ENCODE results near the gene ARL6IP5. TPM values are rescaled to one million over a fixed set of nuclear protein-coding genes. Genes with fewer than 3 reads are reported as not detected.

The ARL6IP5 gene
- total and polyA plus RNA-seq, 4 donors: 129 to 205 (median 178) TPM

GRCh38 chr3:69105320-69105719 lies 20.6 kb downstream of the ARL6IP5 start:
- H3K9me3 ChIP-seq (ENCODE audit: control insufficient read depth, low read length): no peaks in the 10 kb centered on the region
- peaks cover 0 to 8% of the 10 kb centered on the region in 2 donors for H3K4me1 ChIP-seq (ENCODE audit: control insufficient read depth in 1 of 2, insufficient read depth in 2 of 2, low read length in 2 of 2)
- ATAC-seq (ENCODE audit: low FRiP score) (no peak), DNase-seq (no peak)
- H3K36me3 ChIP-seq (ENCODE audit: control insufficient read depth in 1 of 2, insufficient read depth in 2 of 2, low read length in 1 of 2): peaks cover 7 to 8% of the 10 kb centered on the region in 2 donors
- no peak overlapping the region for H3K4me3 ChIP-seq (ENCODE audit: low read length in 2 of 2)
- H3K27me3 ChIP-seq (ENCODE audit: control insufficient read depth in 1 of 2, insufficient read depth in 2 of 2, low read length in 1 of 2): no peaks in the 10 kb centered on the region
- no peak overlapping the region for H3K27ac ChIP-seq (ENCODE audit: low read depth in 1 of 2, low read length in 2 of 2)
- intact Hi-C loops (cut with DNase I): no loop called here
- 5 to 9% methylated on average over 3 of the region's 3 CpGs for WGBS, 2 donors

- no peak for ATAC-seq (ENCODE audit: low FRiP score)
Measured at GRCh38 chr3:69107841-69108240, 23.1 kb downstream of the ARL6IP5 start.

GRCh38 chr3:69108811-69109210 lies 24.1 kb downstream of the ARL6IP5 start:
- ATAC-seq (ENCODE audit: low FRiP score) (no peak), DNase-seq (no peak)
- H3K4me1 ChIP-seq (ENCODE audit: control insufficient read depth in 1 of 2, insufficient read depth in 2 of 2, low read length in 2 of 2): peaks cover 0 to 5% of the 10 kb centered on the region in 2 donors
- intact Hi-C loops (cut with DNase I): no loop called here
- no peak overlapping the region for H3K4me3 ChIP-seq (ENCODE audit: low read length in 2 of 2)
- 46 to 47% methylated on average over 5 of the region's 5 CpGs for WGBS, 2 donors
- H3K9me3 ChIP-seq (ENCODE audit: control insufficient read depth, low read length): no peaks in the 10 kb centered on the region
- no peak overlapping the region for H3K27ac ChIP-seq (ENCODE audit: low read depth in 1 of 2, low read length in 2 of 2)
- H3K36me3 ChIP-seq (ENCODE audit: control insufficient read depth in 1 of 2, insufficient read depth in 2 of 2, low read length in 1 of 2): peaks cover 0 to 3% of the 10 kb centered on the region in 2 donors
- no peaks in the 10 kb centered on the region for H3K27me3 ChIP-seq (ENCODE audit: control insufficient read depth in 1 of 2, insufficient read depth in 2 of 2, low read length in 1 of 2)

More at GRCh38 chr3:69107841-69108240, 23.1 kb downstream of the ARL6IP5 start:
- 82 to 91% methylated on average over 5 of the region's 5 CpGs for WGBS, 2 donors
- peaks cover 0 to 5% of the 10 kb centered on the region in 2 donors for H3K4me1 ChIP-seq (ENCODE audit: control insufficient read depth in 1 of 2, insufficient read depth in 2 of 2, low read length in 2 of 2)
- no peak overlapping the region for H3K27ac ChIP-seq (ENCODE audit: low read depth in 1 of 2, low read length in 2 of 2)
- no peaks in the 10 kb centered on the region for H3K9me3 ChIP-seq (ENCODE audit: control insufficient read depth, low read length)
- no peak for DNase-seq
- H3K4me3 ChIP-seq (ENCODE audit: low read length in 2 of 2): no peak overlapping the region
- no peaks in the 10 kb centered on the region for H3K27me3 ChIP-seq (ENCODE audit: control insufficient read depth in 1 of 2, insufficient read depth in 2 of 2, low read length in 1 of 2)
- H3K36me3 ChIP-seq (ENCODE audit: control insufficient read depth in 1 of 2, insufficient read depth in 2 of 2, low read length in 1 of 2): peaks cover 3 to 4% of the 10 kb centered on the region in 2 donors
- intact Hi-C loops (cut with DNase I): no loop called here

GRCh38 chr3:69110941-69111546 lies 26.3 kb downstream of the ARL6IP5 start:
- DNase-seq (no peak), ATAC-seq (ENCODE audit: low FRiP score) (no peak)
- intact Hi-C loops (cut with DNase I): no loop called here
- 37 to 48% methylated on average over 1 of the region's 1 CpG for WGBS, 2 donors
- Histone ChIP-seq H3K27me3 (ENCODE audit: control insufficient read depth in 1 of 2, insufficient read depth in 2 of 2, low read length in 1 of 2) (no peaks in the 10 kb centered on the region), H3K27ac (ENCODE audit: low read depth in 1 of 2, low read length in 2 of 2) (no peak overlapping the region), H3K9me3 (ENCODE audit: control insufficient read depth, low read length) (no peaks in the 10 kb centered on the region), H3K36me3 (ENCODE audit: control insufficient read depth in 1 of 2, insufficient read depth in 2 of 2, low read length in 1 of 2) (no peaks in the 10 kb centered on the region), H3K4me1 (ENCODE audit: control insufficient read depth in 1 of 2, insufficient read depth in 2 of 2, low read length in 2 of 2) (peaks cover 0 to 5% of the 10 kb centered on the region in 2 donors), H3K4me3 (ENCODE audit: low read length in 2 of 2) (no peak overlapping the region)

- ATAC-seq (ENCODE audit: low FRiP score) (no peak), DNase-seq (no peak)
- H3K36me3 ChIP-seq (ENCODE audit: control insufficient read depth in 1 of 2, insufficient read depth in 2 of 2, low read length in 1 of 2): no peaks in the 10 kb centered on the region
- no peak overlapping the region for H3K4me3 ChIP-seq (ENCODE audit: low read length in 2 of 2)
- H3K4me1 ChIP-seq (ENCODE audit: control insufficient read depth in 1 of 2, insufficient read depth in 2 of 2, low read length in 2 of 2): peaks cover 0 to 5% of the 10 kb centered on the region in 2 donors
- H3K9me3 ChIP-seq (ENCODE audit: control insufficient read depth, low read length): no peaks in the 10 kb centered on the region
- 62 to 73% methylated on average over 3 of the region's 3 CpGs for WGBS, 2 donors
- no peaks in the 10 kb centered on the region for H3K27me3 ChIP-seq (ENCODE audit: control insufficient read depth in 1 of 2, insufficient read depth in 2 of 2, low read length in 1 of 2)
- intact Hi-C loops (cut with DNase I): no loop called here
- H3K27ac ChIP-seq (ENCODE audit: low read depth in 1 of 2, low read length in 2 of 2): no peak overlapping the region
Measured at GRCh38 chr3:69113536-69113935, 28.8 kb downstream of the ARL6IP5 start.

GRCh38 chr3:69115731-69116130 lies 31.0 kb downstream of the ARL6IP5 start:
- no peaks in the 10 kb centered on the region for H3K27me3 ChIP-seq (ENCODE audit: control insufficient read depth in 1 of 2, insufficient read depth in 2 of 2, low read length in 1 of 2)
- intact Hi-C loops (cut with DNase I): no loop called here
- WGBS, 2 donors: 8 to 10% methylated on average over 2 of the region's 2 CpGs
- H3K9me3 ChIP-seq (ENCODE audit: control insufficient read depth, low read length): no peaks in the 10 kb centered on the region
- no peak for DNase-seq
- H3K4me1 ChIP-seq (ENCODE audit: control insufficient read depth in 1 of 2, insufficient read depth in 2 of 2, low read length in 2 of 2): no peaks in the 10 kb centered on the region
- H3K4me3 ChIP-seq (ENCODE audit: low read length in 2 of 2): no peak overlapping the region
- no peak overlapping the region for H3K27ac ChIP-seq (ENCODE audit: low read depth in 1 of 2, low read length in 2 of 2)
- ATAC-seq (ENCODE audit: low FRiP score): no peak
- no peaks in the 10 kb centered on the region for H3K36me3 ChIP-seq (ENCODE audit: control insufficient read depth in 1 of 2, insufficient read depth in 2 of 2, low read length in 1 of 2)

GRCh38 chr3:69116162-69116561 lies 31.4 kb downstream of the ARL6IP5 start:
- intact Hi-C loops (cut with DNase I): no loop called here
- Histone ChIP-seq H3K4me1 (ENCODE audit: control insufficient read depth in 1 of 2, insufficient read depth in 2 of 2, low read length in 2 of 2) (no peaks in the 10 kb centered on the region), H3K9me3 (ENCODE audit: control insufficient read depth, low read length) (no peaks in the 10 kb centered on the region), H3K4me3 (ENCODE audit: low read length in 2 of 2) (no peak overlapping the region), H3K27ac (ENCODE audit: low read depth in 1 of 2, low read length in 2 of 2) (no peak overlapping the region), H3K36me3 (ENCODE audit: control insufficient read depth in 1 of 2, insufficient read depth in 2 of 2, low read length in 1 of 2) (no peaks in the 10 kb centered on the region), H3K27me3 (ENCODE audit: control insufficient read depth in 1 of 2, insufficient read depth in 2 of 2, low read length in 1 of 2) (no peaks in the 10 kb centered on the region)
- WGBS, 2 donors: 46 to 48% methylated on average over 4 of the region's 4 CpGs
- DNase-seq: no peak
- no peak for ATAC-seq (ENCODE audit: low FRiP score)

- DNase-seq: no peak
- Histone ChIP-seq H3K27me3 (ENCODE audit: control insufficient read depth in 1 of 2, insufficient read depth in 2 of 2, low read length in 1 of 2) (no peaks in the 10 kb centered on the region), H3K36me3 (ENCODE audit: control insufficient read depth in 1 of 2, insufficient read depth in 2 of 2, low read length in 1 of 2) (no peaks in the 10 kb centered on the region), H3K4me3 (ENCODE audit: low read length in 2 of 2) (no peak overlapping the region), H3K9me3 (ENCODE audit: control insufficient read depth, low read length) (no peaks in the 10 kb centered on the region), H3K4me1 (ENCODE audit: control insufficient read depth in 1 of 2, insufficient read depth in 2 of 2, low read length in 2 of 2) (no peaks in the 10 kb centered on the region), H3K27ac (ENCODE audit: low read depth in 1 of 2, low read length in 2 of 2) (no peak overlapping the region)
- ATAC-seq (ENCODE audit: low FRiP score): no peak
- 81% methylated on average over 3 of the region's 3 CpGs for WGBS, 2 donors
- intact Hi-C loops (cut with DNase I): no loop called here
Measured at GRCh38 chr3:69116897-69117296, 32.2 kb downstream of the ARL6IP5 start.

GRCh38 chr3:69118555-69118954 lies 33.8 kb downstream of the ARL6IP5 start:
- intact Hi-C loops (cut with DNase I): no loop called here
- Histone ChIP-seq H3K4me1 (ENCODE audit: control insufficient read depth in 1 of 2, insufficient read depth in 2 of 2, low read length in 2 of 2) (no peaks in the 10 kb centered on the region), H3K27ac (ENCODE audit: low read depth in 1 of 2, low read length in 2 of 2) (no peak overlapping the region), H3K36me3 (ENCODE audit: control insufficient read depth in 1 of 2, insufficient read depth in 2 of 2, low read length in 1 of 2) (no peaks in the 10 kb centered on the region), H3K9me3 (ENCODE audit: control insufficient read depth, low read length) (no peaks in the 10 kb centered on the region), H3K27me3 (ENCODE audit: control insufficient read depth in 1 of 2, insufficient read depth in 2 of 2, low read length in 1 of 2) (no peaks in the 10 kb centered on the region), H3K4me3 (ENCODE audit: low read length in 2 of 2) (no peak overlapping the region)
- ATAC-seq (ENCODE audit: low FRiP score) (no peak), DNase-seq (no peak)
- WGBS, 2 donors: 97 to 98% methylated on average over 12 of the region's 12 CpGs
